Measurements from ENCODE around the gene PRKAA2. TPM values are rescaled to one million over a fixed set of nuclear protein-coding genes. Genes with fewer than 3 reads are reported as not detected.

The PRKAA2 gene
- total RNA-seq, 1 experiment from 2014 or later, result 4.0 TPM

- Histone ChIP-seq H3K79me2 (ENCODE audit: insufficient read depth, low read length) (no peaks in the 10 kb centered on the region), H3K14ac (ENCODE audit: insufficient read depth, low read length) (no peak overlapping the region), H2BK15ac (ENCODE audit: low read depth, low read length) (no peak overlapping the region), H2BK5ac (ENCODE audit: insufficient read length, low read length) (no peak overlapping the region), H3K18ac (ENCODE audit: insufficient read length, low read depth, low read length) (no peak overlapping the region), H4K8ac (replicated peaks; ENCODE audit: insufficient read length, low read depth, low read length) (no peak overlapping the region), H2AFZ (ENCODE audit: low read length) (no peak overlapping the region), H3K4me2 (ENCODE audit: insufficient read depth, insufficient read length, low read length) (no peak overlapping the region), H2BK120ac (ENCODE audit: low read depth, low read length, poor library complexity, severe bottlenecking) (no peak overlapping the region), H3T11ph (ENCODE audit: low read length) (no peak overlapping the region), H3K4me1 (ENCODE audit: insufficient read depth, low read length) (no peaks in the 10 kb centered on the region), H2AK5ac (ENCODE audit: insufficient read length, low read length) (no peak overlapping the region), H3K27me3 (ENCODE audit: insufficient read depth, low read length) (no peaks in the 10 kb centered on the region), H3K27ac (ENCODE audit: insufficient read length, low read depth, low read length) (no peak overlapping the region), H2BK12ac (ENCODE audit: insufficient read length, low read depth, low read length) (no peak overlapping the region), H3K56ac (ENCODE audit: insufficient read length, low read depth, low read length) (no peak overlapping the region), H4K5ac (ENCODE audit: insufficient read length, low read depth, low read length) (no peak overlapping the region), H2BK20ac (ENCODE audit: low read depth, low read length, poor library complexity, severe bottlenecking) (no peak overlapping the region), H3K79me1 (ENCODE audit: insufficient read depth, low read depth, low read length, poor library complexity, severe bottlenecking) (no peaks in the 10 kb centered on the region), H3K9me3 (ENCODE audit: control insufficient read depth, low read depth, low read length) (no peaks in the 10 kb centered on the region), H3K9ac (ENCODE audit: extremely low read depth, insufficient read length, low read length) (no peak overlapping the region), H3K23ac (ENCODE audit: insufficient read length, low read depth, low read length) (no peak overlapping the region), H4K20me1 (ENCODE audit: control insufficient read depth, insufficient read depth, insufficient read length) (no peaks in the 10 kb centered on the region), H3K23me2 (ENCODE audit: insufficient read length, low read depth, low read length, poor library complexity, severe bottlenecking) (no peaks in the 10 kb centered on the region), H3K4ac (ENCODE audit: low read depth, low read length) (no peak overlapping the region), H4K91ac (ENCODE audit: insufficient read length, low read depth, low read length) (no peak overlapping the region)
- peak; percentile 62 for DNase-seq
- Mint-ChIP-seq H3K4me1 (no peaks in the 10 kb centered on the region), H3K9me3 (no peaks in the 10 kb centered on the region), H3K27ac (no peak overlapping the region; a peak in 1 of 7 replicates), H3K27me3 (ENCODE audit: low read depth) (peaks cover 14% of the 10 kb centered on the region), H3K4me3 (no peak overlapping the region), H3K36me3 (ENCODE audit: insufficient read depth in 1 of 3, low read depth in 3 of 3) (no peaks in the 10 kb centered on the region)
- TF ChIP-seq CTCF (conservative IDR thresholded peaks at IDR 0.05), result peak; percentile 66
Measured at GRCh38 chr1:56758135-56758534, 113.0 kb downstream of the PRKAA2 start.

Data from H9 (cell line).